Neural progenitor cell (in vitro differentiated cells): ENCODE measurements around the gene ZNF326. TPM values are rescaled to one million over a fixed set of nuclear protein-coding genes. Genes with fewer than 3 reads are reported as not detected.

ENCODE experiments used
- DNase-seq: peaks from one replicate; pipeline ENCODE4 v3.0.0-alpha.2; 2016; ENCODE audit warnings: low spot score
- H2AFZ ChIP-seq: fragments of 200-600 bp; sonication (generic); replicated peaks from 2 replicates; pipeline ENCODE4 v1.6.1; 2016; ENCODE audit warnings: antibody characterized with exemption
- H3F3A ChIP-seq: fragments of 200-600 bp; sonication (generic); 2 replicates; pipeline ENCODE4 v1.6.1; 2016; ENCODE audit warnings: antibody characterized with exemption, low read depth
- H3K27ac ChIP-seq: fragments of 200-600 bp; sonication (generic); 2 replicates; pipeline ENCODE4 v1.5.1; 2016; ENCODE audit warnings: mild to moderate bottlenecking
- H3K27me3 ChIP-seq: fragments of 200-600 bp; sonication (generic); 2 replicates; pipeline ENCODE4 v1.6.1; 2016; ENCODE audit warnings: mild to moderate bottlenecking, moderate library complexity
- H3K36me3 ChIP-seq: fragments of 200-600 bp; sonication (generic); 2 replicates; pipeline ENCODE4 v1.5.1; 2016
- H3K4me1 ChIP-seq: fragments of 200-600 bp; sonication (generic); 2 replicates; pipeline ENCODE4 v1.6.1; 2016; ENCODE audit warnings: mixed run types
- H3K4me2 ChIP-seq: fragments of 200-600 bp; sonication (generic); 2 replicates; pipeline ENCODE4 v1.6.1; 2016
- H3K4me3 ChIP-seq: fragments of 200-600 bp; sonication (generic); 2 replicates; pipeline ENCODE4 v1.5.1; 2016
- H3K79me2 ChIP-seq: fragments of 200-600 bp; sonication (generic); 2 replicates; pipeline ENCODE4 v1.6.1; 2016; ENCODE audit warnings: low read depth
- H3K9ac ChIP-seq: fragments of 200-600 bp; sonication (generic); 2 replicates; pipeline ENCODE4 v1.6.1; 2016
- H3K9me3 ChIP-seq: fragments of 200-600 bp; sonication (generic); 2 replicates; pipeline ENCODE4 v1.5.1; 2016; ENCODE audit warnings: low read depth
- H4K20me1 ChIP-seq: fragments of 200-600 bp; sonication (generic); 2 replicates; pipeline ENCODE4 v1.6.1; 2016; ENCODE audit warnings: low read depth
- H3K27ac Mint-ChIP-seq: 3 replicates; pipeline ENCODE4 v1.8.0; 2021; ENCODE audit warnings: mixed read lengths
- H3K27me3 Mint-ChIP-seq: 2 replicates; pipeline ENCODE4 v1.8.0; 2022; ENCODE audit warnings: low read depth, mild to moderate bottlenecking, inconsistent platforms, moderate library complexity, mixed read lengths; ENCODE audit not compliant: insufficient read depth
- H3K36me3 Mint-ChIP-seq: 3 replicates; pipeline ENCODE4 v1.8.0; 2021; ENCODE audit warnings: mixed read lengths
- H3K4me1 Mint-ChIP-seq: 3 replicates; pipeline ENCODE4 v1.8.0; 2021; ENCODE audit warnings: mixed read lengths
- H3K4me3 Mint-ChIP-seq: 3 replicates; pipeline ENCODE4 v1.8.0; 2021; ENCODE audit warnings: mild to moderate bottlenecking, moderate library complexity, mixed read lengths
- H3K9me3 Mint-ChIP-seq: 3 replicates; pipeline ENCODE4 v1.8.0; 2020; ENCODE audit warnings: mixed read lengths
- CTCF ChIP-seq: fragments of 200-600 bp; sonication (generic); IDR thresholded peaks from 2 replicates; pipeline ENCODE4 v1.5.1; 2017; ENCODE audit warnings: antibody characterized with exemption, mild to moderate bottlenecking
- EZH2 ChIP-seq: fragments of 200-600 bp; sonication (generic); IDR thresholded peaks from 2 replicates; pipeline ENCODE4 v1.6.1; 2017; ENCODE audit warnings: antibody characterized with exemption, mild to moderate bottlenecking, moderate library complexity
- EZH2phosphoT487 ChIP-seq: fragments of 200-600 bp; sonication (generic); IDR thresholded peaks from 2 replicates; pipeline ENCODE4 v1.6.1; 2017; ENCODE audit warnings: antibody characterized with exemption
- total RNA-seq: library from RNA; depleted of rRNA; stranded (reverse); fragments of >200 nt; gene quantifications from 2 replicates; pipeline ENCODE4 v1.2.3, GENCODE V29; 2015; ENCODE audit warnings: low replicate concordance

Gene ZNF326
- total RNA-seq, 1 donor from 2014 or later = 45.0 TPM

- Histone ChIP-seq H3K4me2 (no peak overlapping the region), H3F3A (no peaks in the 10 kb centered on the region), H3K9me3 (no peaks in the 10 kb centered on the region), H3K4me3 (no peak overlapping the region), H4K20me1 (no peaks in the 10 kb centered on the region), H3K4me1 (no peaks in the 10 kb centered on the region), H3K36me3 (peaks cover 61% of the 10 kb centered on the region), H3K9ac (no peak overlapping the region), H2AFZ (no peak overlapping the region), H3K79me2 (no peaks in the 10 kb centered on the region), H3K27me3 (no peaks in the 10 kb centered on the region), H3K27ac (no peak overlapping the region)
- no peak overlapping the region for H3K27ac Mint-ChIP-seq
- no peaks in the 10 kb centered on the region for H3K4me1 Mint-ChIP-seq
- peaks cover 11% of the 10 kb centered on the region for H3K9me3 Mint-ChIP-seq
- no peak for TF ChIP-seq EZH2phosphoT487
- TF ChIP-seq EZH2 = no peak
- TF ChIP-seq CTCF = no peak
- peaks cover 74% of the 10 kb centered on the region for H3K36me3 Mint-ChIP-seq
- DNase-seq = no peak
- H3K27me3 Mint-ChIP-seq = no peaks in the 10 kb centered on the region
- no peak overlapping the region for H3K4me3 Mint-ChIP-seq
These were observed 28.8 kb downstream of the ZNF326 start for GRCh38 chr1:90023691-90024090.

GRCh38 chr1:90027281-90027680 lies 32.4 kb downstream of the ZNF326 start:
- H3K4me3 Mint-ChIP-seq = no peak overlapping the region
- Histone ChIP-seq H3K36me3 (peaks cover 34% of the 10 kb centered on the region), H3K4me3 (no peak overlapping the region), H3K4me1 (no peaks in the 10 kb centered on the region), H3K27me3 (no peaks in the 10 kb centered on the region), H3K79me2 (no peaks in the 10 kb centered on the region), H3K9ac (no peak overlapping the region), H3F3A (no peaks in the 10 kb centered on the region), H2AFZ (no peak overlapping the region), H3K9me3 (no peaks in the 10 kb centered on the region), H3K4me2 (no peak overlapping the region), H3K27ac (no peak overlapping the region), H4K20me1 (no peaks in the 10 kb centered on the region)
- peaks cover 55% of the 10 kb centered on the region for H3K36me3 Mint-ChIP-seq
- H3K4me1 Mint-ChIP-seq = no peaks in the 10 kb centered on the region
- H3K27ac Mint-ChIP-seq = no peak overlapping the region
- H3K27me3 Mint-ChIP-seq = no peaks in the 10 kb centered on the region
- TF ChIP-seq CTCF (no peak), EZH2 (no peak), EZH2phosphoT487 (no peak)
- H3K9me3 Mint-ChIP-seq = peaks cover 5% of the 10 kb centered on the region
- no peak for DNase-seq

- Histone ChIP-seq H3K9me3 (no peaks in the 10 kb centered on the region), H3K27me3 (no peaks in the 10 kb centered on the region), H3K9ac (no peak overlapping the region), H3K36me3 (no peaks in the 10 kb centered on the region), H3K4me3 (no peak overlapping the region), H3K27ac (no peak overlapping the region), H2AFZ (no peak overlapping the region), H3K4me2 (no peak overlapping the region), H4K20me1 (no peaks in the 10 kb centered on the region), H3F3A (peaks cover 5% of the 10 kb centered on the region), H3K79me2 (no peaks in the 10 kb centered on the region), H3K4me1 (no peaks in the 10 kb centered on the region)
- H3K27ac Mint-ChIP-seq = no peak overlapping the region
- H3K9me3 Mint-ChIP-seq = no peaks in the 10 kb centered on the region
- DNase-seq = no peak
- peaks cover 2% of the 10 kb centered on the region for H3K36me3 Mint-ChIP-seq
- no peaks in the 10 kb centered on the region for H3K27me3 Mint-ChIP-seq
- no peak for TF ChIP-seq CTCF
- TF ChIP-seq EZH2 = no peak
- no peak for TF ChIP-seq EZH2phosphoT487
- no peak overlapping the region for H3K4me3 Mint-ChIP-seq
- peaks cover 2% of the 10 kb centered on the region for H3K4me1 Mint-ChIP-seq
These were observed 44.7 kb downstream of the ZNF326 start for GRCh38 chr1:90039652-90040051.

- H3K27me3 Mint-ChIP-seq = no peaks in the 10 kb centered on the region
- H3K4me3 ChIP-seq = no peak overlapping the region
These were observed 48.7 kb downstream of the ZNF326 start for GRCh38 chr1:90043586-90043985.

More at GRCh38 chr1:90043586-90043985, 48.7 kb downstream of the ZNF326 start:
- no peaks in the 10 kb centered on the region for H3K79me2 ChIP-seq
- H3K27ac ChIP-seq = no peak overlapping the region
- no peak overlapping the region for H2AFZ ChIP-seq
- TF ChIP-seq EZH2phosphoT487 (no peak), CTCF (no peak), EZH2 (no peak)
- no peak overlapping the region for H3K27ac Mint-ChIP-seq
- H3K4me1 Mint-ChIP-seq = peaks cover 2% of the 10 kb centered on the region
- H3K4me2 ChIP-seq = no peak overlapping the region
- H3K4me3 Mint-ChIP-seq = no peak overlapping the region
- no peaks in the 10 kb centered on the region for H4K20me1 ChIP-seq
- no peaks in the 10 kb centered on the region for H3K27me3 ChIP-seq
- no peaks in the 10 kb centered on the region for H3K36me3 ChIP-seq
- no peaks in the 10 kb centered on the region for H3K9me3 ChIP-seq
- H3K9ac ChIP-seq = no peak overlapping the region
- no peaks in the 10 kb centered on the region for H3K36me3 Mint-ChIP-seq
- no peak for DNase-seq
- H3K9me3 Mint-ChIP-seq = no peaks in the 10 kb centered on the region
- no peaks in the 10 kb centered on the region for H3K4me1 ChIP-seq
- no peaks in the 10 kb centered on the region for H3F3A ChIP-seq
